GM21529 (cell line): ENCODE data around the gene KRT84.

ENCODE experiments used
- ATAC-seq: cut with Tn5 transposase; IDR thresholded peaks from one replicate; pipeline ENCODE4 v1.9.1; 2021; ENCODE audit not compliant: unreplicated experiment

Gene KRT84

DNA sequence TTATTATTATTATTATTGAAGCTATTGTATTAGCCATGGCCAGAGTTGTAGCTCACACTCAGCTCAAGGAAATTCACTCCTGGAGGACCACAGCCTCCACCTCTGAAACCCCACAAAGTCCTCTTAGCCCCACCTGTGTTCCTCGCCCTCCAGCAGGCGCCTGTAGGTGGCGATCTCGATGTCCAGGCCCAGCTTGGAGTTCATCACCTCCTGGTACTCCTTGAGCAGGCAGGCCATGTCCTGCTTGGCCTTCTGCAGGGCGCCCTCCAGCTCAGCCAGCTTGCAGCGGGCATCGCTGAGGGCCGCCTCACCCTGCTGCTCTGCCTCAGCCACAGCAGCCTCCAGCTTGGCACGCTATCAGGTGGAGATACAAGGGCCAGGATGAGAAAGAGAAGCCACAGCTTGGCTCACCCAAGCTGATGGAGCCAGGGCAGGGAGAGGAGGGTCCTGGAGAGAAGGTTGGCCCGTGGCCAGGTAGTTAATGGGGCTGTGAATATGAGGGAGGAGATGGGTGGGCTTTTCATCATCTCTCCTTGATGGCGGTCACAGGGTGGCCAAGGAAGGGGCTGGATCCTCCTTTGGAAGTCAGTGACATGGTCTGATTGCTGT is 23.2 kb downstream of the KRT84 start:
- no peak for ATAC-seq

DNA sequence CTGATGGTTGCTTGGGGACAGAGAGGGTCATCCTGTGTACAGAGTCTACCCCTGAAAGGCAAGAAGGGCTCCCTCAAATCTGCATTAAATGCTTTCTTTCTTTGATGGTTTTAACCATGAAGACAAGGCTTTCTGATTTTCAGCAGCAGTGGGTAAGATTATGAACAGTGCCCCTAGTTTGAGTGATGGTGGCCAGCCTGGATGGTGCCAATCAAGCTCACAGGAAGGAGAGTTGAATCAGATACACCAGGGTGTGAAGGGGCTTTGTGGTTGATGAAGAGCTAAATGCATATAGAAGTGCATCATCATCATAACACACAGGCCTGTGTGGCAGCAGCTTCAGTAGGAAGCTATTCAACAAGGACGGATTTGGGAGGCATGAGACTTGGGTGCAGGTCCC is 23.9 kb downstream of the KRT84 start:
- ATAC-seq: no peak

DNA sequence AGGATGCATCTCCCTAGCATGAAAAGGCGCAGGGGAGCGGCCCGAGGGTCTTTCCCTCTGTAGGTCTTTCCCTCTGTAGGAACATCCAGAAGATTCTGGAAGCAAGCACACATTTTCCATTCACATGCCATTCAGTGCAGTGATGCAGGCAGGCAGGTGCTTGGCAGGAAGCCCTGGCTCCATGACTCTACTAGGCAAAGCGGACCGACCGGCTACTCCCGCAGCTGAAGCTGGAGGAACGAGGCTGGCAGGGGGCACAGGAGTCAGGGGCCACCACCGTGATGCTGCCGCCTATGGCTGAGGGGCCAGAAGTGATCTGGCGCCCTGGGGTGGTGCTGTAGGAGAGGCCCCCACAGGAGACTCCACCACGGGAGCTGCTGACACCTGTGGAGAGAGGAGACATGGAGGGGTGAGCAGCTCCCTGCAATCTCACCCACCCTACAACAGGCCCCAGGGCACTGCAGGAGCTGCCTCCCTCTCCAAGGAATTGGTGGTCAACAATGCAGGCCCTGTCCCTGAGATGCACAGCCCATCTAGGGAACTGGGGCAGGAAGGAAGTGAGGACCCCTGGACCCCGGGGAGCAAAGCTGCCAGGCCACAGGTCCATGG is 24.7 kb downstream of the KRT84 start:
- ATAC-seq: no peak

DNA sequence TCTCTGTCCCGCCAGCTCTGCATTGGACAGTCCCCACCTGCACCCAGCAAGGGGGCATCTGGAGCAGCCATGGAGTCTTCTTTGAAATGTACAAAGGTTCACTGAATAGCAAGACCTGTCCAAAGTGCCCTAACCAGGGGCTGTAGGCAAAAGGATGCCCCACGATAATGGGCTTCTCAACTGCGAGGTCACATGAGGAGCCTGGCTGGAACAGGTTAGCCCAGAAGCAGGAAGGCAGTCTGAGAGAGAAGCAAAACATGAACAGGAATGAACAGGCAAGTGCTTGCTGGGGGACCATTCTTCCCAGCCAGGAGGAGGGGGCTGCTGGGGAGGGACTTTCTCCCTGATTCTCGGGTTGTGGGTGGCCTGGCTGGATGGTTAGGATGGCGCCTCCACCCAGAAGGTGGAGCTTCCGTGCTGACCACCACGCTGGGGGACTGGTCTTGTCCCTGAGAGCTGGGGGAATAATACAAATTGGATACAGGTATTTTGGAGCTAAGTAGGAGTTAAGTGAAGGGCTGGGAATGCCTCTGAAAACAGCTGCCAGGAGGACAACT is 25.3 kb downstream of the KRT84 start:
- no peak for ATAC-seq

DNA sequence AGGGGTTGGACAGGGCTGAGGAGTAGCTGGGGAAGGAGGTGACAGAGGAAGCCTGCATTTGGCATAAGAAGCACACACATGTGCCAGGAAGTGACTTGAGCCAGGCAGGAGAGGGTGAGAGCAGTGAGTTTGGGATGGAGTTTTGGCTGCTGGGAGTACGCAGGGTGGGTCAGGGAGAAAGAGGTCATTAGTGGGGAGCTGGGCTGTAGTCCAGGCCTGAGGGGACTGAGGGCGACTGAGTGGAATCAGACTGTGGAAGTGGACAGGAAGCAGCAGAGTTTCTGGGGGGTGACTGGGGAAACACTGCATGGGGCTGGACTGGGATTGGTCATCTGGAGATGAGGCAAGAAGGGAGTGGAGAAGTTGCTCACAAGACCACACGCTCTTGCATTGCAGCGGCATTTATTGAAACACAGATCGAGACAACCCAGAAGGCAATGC is 25.8 kb downstream of the KRT84 start:
- no peak for ATAC-seq

DNA sequence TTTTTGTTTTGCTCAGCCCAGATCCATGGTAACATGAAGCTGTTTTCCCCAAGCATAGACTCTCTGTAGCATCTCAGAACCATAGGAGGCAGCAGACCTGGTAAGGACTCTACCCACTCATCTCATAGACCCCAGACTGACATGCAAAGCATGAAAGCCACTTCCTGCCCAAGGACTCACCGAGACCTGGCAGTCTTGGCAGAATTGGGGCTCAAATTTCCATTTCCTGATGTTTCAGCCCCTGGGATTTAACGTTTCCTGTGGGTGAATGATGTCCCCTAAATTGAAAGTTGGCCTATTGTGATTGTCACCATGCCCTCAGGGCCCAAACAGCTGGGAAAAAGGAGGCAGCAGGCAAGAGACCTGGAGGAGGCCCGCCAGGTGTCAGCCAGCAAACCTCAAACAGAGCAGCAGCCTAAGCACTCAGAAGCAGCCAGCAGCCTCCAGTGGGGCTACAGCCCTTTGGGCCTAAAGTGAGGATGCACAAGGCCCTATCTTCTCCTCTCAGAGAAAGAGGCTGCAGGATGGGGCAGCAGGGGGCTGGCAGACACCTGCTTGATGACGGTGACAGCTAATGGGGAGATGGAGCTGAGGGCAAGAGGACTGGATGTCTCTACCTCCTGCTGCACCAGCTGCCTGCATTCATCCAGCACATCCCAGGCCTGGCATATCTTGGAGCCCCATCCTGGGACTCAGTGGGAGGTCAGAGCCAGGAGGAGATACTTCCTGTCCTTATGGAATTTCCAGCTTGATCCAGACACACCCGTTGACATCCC is 26.7 kb downstream of the KRT84 start:
- ATAC-seq: peak; percentile 92

DNA sequence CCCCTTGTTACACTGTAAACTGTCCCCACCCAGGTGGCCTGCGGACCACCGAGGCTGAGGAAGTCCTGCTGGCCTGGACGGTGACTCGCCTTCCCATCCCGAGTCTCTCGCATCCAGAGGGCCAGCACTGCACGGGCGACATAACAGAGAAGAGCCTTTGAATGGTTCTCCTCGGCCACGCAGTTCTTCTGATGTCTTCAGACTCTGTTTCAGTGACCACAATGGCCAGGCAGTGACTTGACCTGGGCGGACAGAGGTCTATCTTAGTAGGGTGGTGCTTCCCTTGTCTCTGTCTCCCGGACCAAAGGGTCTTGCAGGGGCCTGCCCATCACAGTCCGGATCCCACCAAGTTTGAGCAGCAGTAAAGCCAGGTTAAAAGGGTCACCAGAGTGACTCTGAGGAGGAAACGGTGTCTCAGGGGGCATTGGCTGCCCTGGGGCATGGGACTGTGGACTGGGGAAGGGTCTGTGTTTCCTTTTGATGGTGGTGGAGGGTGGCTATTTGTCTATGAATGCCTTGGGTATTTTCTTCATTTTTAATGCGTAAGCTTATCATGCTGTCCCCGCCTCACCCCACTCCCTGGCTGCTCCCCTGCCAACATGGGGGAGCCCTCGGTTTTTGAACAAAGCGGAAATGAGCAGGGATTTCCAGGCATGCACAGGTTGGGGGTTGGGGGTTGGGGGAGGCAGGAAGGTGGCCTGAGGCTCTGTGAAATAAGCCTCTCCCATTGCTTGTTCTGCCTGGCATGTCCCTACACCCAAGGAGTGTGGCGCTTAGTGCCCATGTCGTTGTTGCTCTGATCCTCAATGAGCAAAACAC is 28.5 kb downstream of the KRT84 start:
- no peak for ATAC-seq

DNA sequence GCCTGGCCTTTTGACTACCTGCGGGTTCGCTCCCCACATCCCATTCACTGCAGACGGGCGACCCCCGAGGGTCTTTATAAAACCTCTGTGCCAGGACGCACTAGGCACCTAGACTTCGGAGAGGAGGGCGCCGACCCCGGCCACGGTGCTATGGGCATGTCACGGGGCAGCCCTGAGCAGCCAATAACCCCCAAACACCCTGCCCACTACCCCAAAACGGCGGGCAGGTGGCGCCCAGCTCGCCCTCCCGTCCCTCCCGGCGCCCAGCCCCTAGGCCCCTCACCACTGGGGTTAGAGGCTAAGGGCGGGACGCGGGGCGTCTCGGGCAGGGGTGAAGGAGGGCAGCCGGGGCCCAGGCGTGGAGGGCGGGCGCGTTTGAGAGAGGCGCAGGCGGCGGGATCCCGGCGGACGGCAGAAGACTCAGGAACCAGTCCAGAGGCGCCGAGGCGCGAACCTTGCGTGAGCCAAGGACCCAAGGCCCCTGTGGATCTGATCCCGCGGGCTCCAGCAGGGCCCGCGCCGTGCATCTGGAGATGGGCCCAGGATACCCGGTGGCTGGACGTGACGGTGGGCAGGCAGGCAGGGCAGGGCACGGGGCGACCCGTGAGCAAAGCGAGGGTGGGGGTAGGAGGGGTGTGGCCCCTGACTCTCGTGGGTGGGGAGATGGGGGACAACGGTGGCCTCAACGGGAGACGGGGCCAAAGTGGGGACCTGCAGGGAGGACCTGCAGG is 29.3 kb downstream of the KRT84 start:
- ATAC-seq: no peak

DNA sequence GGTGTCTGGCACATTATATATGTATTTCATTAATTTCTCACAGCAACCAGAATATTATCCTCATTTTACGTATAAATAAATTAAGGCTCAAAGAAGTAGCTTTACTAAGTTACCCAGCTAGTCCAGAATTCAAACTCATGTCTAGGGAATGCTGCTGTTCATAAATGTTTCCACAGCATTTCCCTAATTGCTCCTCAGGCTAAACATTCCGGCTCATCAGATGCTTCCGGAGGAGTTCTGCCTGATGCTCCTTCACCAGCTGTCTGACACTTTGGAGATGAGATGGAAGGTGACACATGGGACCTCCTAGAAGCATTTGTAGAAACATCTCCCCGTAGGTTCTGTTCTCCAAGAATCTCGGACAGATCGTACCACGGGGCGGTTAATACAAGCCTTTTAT is 30.3 kb downstream of the KRT84 start:
- ATAC-seq: no peak

DNA sequence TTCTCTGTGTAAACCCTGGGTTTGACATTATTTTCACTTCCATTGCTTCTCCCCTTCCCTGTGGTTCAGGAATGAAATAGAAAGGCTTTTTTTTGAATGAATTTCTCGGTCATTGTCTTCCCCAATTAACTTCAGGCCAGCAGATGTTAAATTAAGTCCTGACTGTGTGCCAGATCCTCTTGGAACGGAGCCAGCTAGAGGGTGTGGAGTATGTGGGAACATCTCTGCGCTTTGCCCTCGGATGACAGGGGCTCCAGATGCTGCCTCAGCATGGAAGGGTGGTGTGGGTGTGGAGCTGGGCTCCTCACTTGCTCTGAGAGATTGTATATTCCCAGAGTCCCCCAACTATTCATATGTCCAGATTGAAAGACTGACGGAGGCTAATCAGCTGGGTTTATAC is 31.3 kb downstream of the KRT84 start:
- ATAC-seq: no peak

DNA sequence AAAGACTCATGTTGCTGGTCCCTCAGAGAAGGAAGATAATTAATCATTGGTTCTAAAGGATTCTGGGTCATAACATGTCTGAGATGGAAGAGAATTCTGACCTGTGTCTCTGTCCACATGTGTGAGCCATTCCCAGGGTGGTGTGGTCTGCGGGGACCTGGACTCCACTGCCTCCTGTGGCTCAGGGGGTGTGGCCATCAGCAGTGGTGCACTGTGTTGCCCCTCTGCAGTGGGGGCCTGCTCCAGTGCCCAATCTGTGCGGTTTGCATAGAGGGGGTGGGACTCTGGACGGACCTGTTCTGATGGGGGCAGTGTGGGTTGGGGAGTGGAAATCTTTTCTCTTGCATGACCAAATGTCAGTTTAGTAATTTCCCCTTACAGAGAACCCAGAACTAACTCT is 31.7 kb downstream of the KRT84 start:
- no peak for ATAC-seq

DNA sequence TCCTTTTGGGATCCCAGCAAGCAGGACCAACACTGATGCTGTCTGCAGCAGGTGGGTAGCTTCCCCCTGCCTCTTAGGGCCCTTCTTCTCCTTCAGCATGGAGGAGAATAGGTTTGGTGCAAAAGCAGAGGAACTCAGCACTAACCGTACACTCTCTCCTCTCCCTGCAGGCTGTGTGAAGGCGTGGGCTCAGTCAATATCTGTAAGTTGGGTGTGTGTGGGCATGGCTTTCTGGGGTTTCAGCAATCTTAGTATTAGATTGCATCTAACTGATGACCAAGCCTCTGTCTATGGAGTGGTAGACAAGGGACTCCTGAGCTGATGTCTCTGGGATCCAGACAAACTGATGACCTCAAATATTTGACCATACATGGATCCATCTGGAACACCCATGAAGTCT is 32.5 kb downstream of the KRT84 start:
- no peak for ATAC-seq

DNA sequence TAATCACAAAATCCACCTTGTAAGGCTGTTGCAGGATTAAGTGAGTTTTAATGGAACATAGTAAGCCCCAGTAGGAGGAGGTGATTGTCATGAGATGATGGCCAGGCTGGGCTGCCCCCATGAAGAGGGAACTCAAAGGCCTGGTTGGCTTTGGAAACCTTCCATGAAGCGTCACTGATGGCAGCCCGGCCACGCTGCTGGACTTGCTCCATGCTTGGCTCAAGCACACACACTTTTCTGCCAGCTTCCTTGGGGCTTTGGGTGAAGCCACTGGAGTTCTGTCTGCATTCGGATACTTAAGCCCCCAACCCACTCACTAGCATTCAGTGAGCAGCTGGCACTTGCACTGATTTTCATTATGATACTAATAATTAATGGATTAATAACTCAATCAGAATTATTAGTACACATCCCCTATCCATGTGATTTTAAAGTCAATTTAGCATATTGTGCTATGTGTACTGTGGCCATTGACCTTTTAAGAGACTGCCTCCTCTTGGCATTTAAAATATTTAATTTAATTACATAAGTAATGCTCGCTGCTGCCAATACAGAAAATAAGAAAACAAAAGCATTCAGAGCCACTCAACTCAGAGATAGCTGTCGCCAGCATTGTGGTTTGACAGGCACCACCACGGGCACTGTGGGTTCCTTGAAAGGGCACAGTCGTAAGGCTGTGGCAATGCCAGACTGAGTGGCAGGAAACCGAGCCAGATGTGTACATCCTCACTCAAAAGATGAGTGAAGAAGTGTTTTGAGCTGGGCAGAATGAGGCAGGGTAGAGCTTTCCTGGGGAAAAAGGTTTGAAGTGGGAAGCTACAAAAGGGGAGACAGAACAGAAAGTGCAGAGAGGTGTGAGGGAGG is 34.0 kb downstream of the KRT84 start:
- no peak for ATAC-seq

DNA sequence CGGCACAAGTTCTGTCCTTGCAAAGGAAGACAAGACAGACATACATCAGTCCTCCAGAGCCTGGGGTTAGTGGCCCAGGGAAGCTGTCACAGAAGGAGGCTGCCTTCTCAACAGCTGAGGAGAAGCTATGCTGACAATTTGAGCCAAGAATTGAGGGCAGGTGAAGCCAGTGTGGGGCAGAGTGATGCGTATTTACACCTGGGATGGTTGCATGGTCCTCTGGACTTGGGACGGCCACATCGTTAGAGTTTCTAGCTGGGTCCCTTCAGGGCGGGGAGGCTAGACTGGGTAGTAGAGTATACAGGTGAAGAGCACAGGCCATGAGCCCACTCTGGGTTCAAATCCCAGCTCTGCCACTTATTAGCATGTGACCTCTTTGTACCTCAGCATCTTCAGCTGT is 34.7 kb downstream of the KRT84 start:
- ATAC-seq: no peak

DNA sequence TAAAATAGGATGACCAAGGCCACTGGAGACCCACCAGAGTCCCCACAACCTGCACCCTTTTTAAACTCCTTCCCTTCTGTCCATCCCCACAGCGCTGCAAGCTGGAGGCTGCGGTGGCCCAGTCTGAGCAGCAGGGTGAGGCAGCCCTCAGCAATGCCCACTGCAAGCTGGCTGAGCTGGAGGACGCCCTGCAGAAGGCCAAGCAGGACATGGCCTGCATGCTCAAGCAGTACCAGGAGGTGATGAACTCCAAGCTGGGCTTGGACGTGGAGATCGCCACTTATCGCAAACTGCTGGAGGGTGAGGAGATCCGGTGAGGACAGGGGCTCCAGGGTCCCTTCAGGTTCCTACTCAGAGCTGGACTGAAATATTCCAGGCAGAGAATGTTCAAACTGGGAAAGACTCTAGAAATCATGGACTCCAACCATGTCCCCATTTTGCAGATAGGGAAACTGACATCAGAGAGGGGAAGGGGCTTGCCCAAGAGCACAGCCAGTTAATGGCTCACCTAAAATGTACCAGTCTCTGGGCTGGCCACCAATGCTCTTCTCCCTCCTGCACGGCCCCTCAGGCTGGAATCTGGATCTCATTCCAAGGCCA is 35.3 kb downstream of the KRT84 start:
- ATAC-seq: no peak

DNA sequence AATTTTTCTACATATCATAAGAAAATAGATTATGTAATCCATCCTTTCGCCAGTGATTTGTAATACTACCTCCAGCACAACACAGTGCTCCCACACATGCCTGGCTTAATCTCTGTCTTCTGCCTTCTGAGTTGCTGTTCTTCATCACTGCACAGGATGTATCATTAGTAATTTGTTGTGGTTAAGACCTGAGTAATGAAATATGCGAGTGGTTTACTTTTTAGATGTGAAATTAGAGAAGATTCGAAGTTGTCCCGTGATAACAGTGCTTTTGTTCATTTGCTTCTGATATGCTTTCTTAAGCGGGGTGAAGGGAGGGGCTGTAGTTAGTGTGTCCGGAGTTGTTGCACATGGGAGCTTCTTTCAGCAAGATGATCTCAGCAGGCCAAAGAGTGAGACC is 36.3 kb downstream of the KRT84 start:
- ATAC-seq: no peak

DNA sequence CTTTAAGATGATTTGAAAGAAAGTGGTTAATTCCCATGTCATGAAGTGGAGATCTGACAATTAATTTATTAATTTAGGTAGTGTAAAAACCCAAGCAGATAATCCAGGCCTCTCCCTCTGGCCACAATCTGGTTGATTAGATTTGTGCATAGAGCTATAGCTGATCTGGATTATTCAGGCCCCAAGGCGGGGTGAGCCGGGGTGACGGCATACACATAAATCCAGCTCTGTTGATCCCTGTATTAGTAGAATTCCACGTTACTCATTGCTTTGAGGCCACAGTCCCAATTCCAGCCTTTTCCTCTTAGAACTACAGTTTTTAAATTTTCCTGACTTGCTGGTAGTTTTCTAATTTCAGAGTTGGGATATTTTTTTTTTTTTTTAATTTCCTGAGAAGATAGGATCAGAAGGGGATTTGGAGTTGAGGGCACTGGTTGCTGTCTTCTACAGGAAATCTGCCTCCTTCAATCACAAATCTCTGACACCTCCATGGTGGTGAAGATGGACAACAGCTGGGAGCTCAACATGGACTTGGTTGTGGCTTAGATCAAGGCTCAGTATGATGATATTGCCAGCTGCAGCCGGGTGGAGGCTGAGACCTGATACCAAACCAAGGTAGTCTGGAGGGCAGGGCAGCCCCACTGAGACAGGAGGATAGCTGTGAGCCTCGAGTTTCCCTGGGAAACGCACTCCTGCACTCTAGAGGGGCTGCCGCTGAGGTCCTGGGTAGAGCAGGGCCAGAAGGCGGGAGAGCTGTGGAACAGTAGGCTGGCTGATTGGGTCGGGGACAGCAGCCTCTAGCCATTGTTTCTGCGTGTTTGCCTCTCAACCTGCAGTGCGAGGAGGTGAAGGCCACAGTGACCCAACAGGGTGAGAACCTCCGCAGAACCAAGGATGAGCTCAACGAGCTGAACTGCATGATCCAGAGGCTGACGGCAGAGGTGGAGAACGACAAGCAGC is 37.6 kb downstream of the KRT84 start:
- no peak for ATAC-seq

DNA sequence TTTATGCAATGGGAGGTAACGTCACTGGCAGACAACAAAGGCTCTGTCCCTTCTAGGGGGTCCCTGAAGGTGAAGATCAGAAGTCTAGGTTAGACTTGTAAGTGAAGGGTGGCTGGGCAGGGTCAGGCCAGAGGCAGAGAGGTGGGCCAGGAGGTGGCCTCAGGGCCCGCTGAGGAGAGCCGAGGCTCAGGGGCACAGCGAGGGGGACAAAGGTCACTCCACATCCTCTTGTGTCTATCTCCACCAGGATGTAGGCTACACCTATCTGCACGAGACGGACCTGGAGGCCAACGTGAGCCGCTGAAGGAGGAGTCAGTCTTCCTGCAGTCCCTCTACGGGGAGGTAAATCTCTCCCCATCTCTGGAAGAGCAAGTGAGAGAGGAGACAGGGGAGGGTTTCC is 38.4 kb downstream of the KRT84 start:
- no peak for ATAC-seq
